Astrocyte (in vitro differentiated cells and primary cell): ENCODE data around the gene MS4A10. TPM values are rescaled to one million over a fixed set of nuclear protein-coding genes. Genes with fewer than 3 reads are reported as not detected.
A peak's percentile ranks its signal among the peaks of the same experiment; 100 is the strongest.

Experiments
- DNase-seq: peaks from one replicate; pipeline ENCODE4 v3.0.0-alpha.2; 2010; ENCODE audit warnings: low read depth
- FAIRE-seq: peaks from 2 replicates; lab custom pipeline; 2011; peaks lifted over from hg19 to GRCh38; lab: Jason Lieb, UNC
- H2AFZ ChIP-seq: 2 replicates; pipeline ENCODE4 v1.6.0; 2012; ENCODE audit warnings: low read depth, low read length, inconsistent platforms
- H3K27ac ChIP-seq: 2 replicates; pipeline ENCODE4 v1.5.1; 2011; ENCODE audit warnings: low read depth, low read length, inconsistent platforms
- H3K27me3 ChIP-seq: 2 replicates; pipeline ENCODE4 v1.6.0; 2011; ENCODE audit warnings: low read length, inconsistent platforms; ENCODE audit not compliant: insufficient read depth
- H3K36me3 ChIP-seq: 2 replicates; pipeline ENCODE4 v1.5.1; 2011; ENCODE audit warnings: low read length, inconsistent platforms; ENCODE audit not compliant: insufficient read depth
- H3K4me1 ChIP-seq: 2 replicates; pipeline ENCODE4 v1.5.1; 2011; ENCODE audit warnings: low read length, inconsistent platforms; ENCODE audit not compliant: insufficient read depth
- H3K4me2 ChIP-seq: 2 replicates; pipeline ENCODE4 v1.6.0; 2012; ENCODE audit warnings: low read length, inconsistent platforms
- H3K4me3 ChIP-seq: 2 replicates; pipeline ENCODE4 v1.5.1; 2011; ENCODE audit warnings: low read depth, mild to moderate bottlenecking, low read length, inconsistent platforms; ENCODE audit not compliant: insufficient read depth
- H3K79me2 ChIP-seq: 2 replicates; pipeline ENCODE4 v1.6.0; 2012; ENCODE audit warnings: mild to moderate bottlenecking, low read length, inconsistent platforms; ENCODE audit not compliant: insufficient read depth
- H3K9ac ChIP-seq: 2 replicates; pipeline ENCODE4 v1.6.0; 2012; ENCODE audit warnings: mild to moderate bottlenecking, low read length, inconsistent platforms
- H3K9me3 ChIP-seq: 2 replicates; pipeline ENCODE4 v1.5.1; 2012; ENCODE audit warnings: low read depth, mild to moderate bottlenecking, low read length, inconsistent platforms; ENCODE audit not compliant: insufficient read depth
- H4K20me1 ChIP-seq: 2 replicates; pipeline ENCODE4 v1.6.0; 2012; ENCODE audit warnings: low read length, inconsistent platforms; ENCODE audit not compliant: insufficient read depth
- H3K27ac Mint-ChIP-seq: one replicate; pipeline ENCODE4 v1.8.0; 2021; ENCODE audit warnings: mild to moderate bottlenecking, mixed read lengths; ENCODE audit not compliant: unreplicated experiment
- H3K27me3 Mint-ChIP-seq: one replicate; pipeline ENCODE4 v1.8.0; 2021; ENCODE audit warnings: low read depth, mixed read lengths; ENCODE audit not compliant: unreplicated experiment
- H3K36me3 Mint-ChIP-seq: one replicate; pipeline ENCODE4 v1.8.0; 2021; ENCODE audit warnings: low read depth, mixed read lengths; ENCODE audit not compliant: unreplicated experiment
- H3K4me1 Mint-ChIP-seq: one replicate; pipeline ENCODE4 v1.8.0; 2021; ENCODE audit warnings: low read depth, mixed read lengths; ENCODE audit not compliant: unreplicated experiment
- H3K4me3 Mint-ChIP-seq: one replicate; pipeline ENCODE4 v1.8.0; 2021; ENCODE audit warnings: mild to moderate bottlenecking, moderate library complexity, mixed read lengths; ENCODE audit not compliant: unreplicated experiment
- H3K9me3 Mint-ChIP-seq: one replicate; pipeline ENCODE4 v1.8.0; 2021; ENCODE audit warnings: mild to moderate bottlenecking, mixed read lengths; ENCODE audit not compliant: unreplicated experiment
- EZH2 ChIP-seq: IDR thresholded peaks from 2 replicates; pipeline ENCODE4 v1.6.1; 2012; ENCODE audit warnings: mild to moderate bottlenecking, low read length, inconsistent platforms; ENCODE audit not compliant: insufficient read depth
- total RNA-seq: library from RNA; stranded (reverse); gene quantifications from 2 replicates; pipeline ENCODE4 v1.2.1, GENCODE V29; 2021
- TF ChIP-seq, protein P1 (sequence below): IDR thresholded peaks from 2 replicates; pipeline ENCODE4 v1.5.1; 2011; ENCODE audit warnings: low read depth, mild to moderate bottlenecking, inconsistent platforms, low read length, moderate library complexity; ENCODE audit not compliant: insufficient read depth

Gene MS4A10
- total RNA-seq, 1 donor from 2014 or later: not detected

DNA sequence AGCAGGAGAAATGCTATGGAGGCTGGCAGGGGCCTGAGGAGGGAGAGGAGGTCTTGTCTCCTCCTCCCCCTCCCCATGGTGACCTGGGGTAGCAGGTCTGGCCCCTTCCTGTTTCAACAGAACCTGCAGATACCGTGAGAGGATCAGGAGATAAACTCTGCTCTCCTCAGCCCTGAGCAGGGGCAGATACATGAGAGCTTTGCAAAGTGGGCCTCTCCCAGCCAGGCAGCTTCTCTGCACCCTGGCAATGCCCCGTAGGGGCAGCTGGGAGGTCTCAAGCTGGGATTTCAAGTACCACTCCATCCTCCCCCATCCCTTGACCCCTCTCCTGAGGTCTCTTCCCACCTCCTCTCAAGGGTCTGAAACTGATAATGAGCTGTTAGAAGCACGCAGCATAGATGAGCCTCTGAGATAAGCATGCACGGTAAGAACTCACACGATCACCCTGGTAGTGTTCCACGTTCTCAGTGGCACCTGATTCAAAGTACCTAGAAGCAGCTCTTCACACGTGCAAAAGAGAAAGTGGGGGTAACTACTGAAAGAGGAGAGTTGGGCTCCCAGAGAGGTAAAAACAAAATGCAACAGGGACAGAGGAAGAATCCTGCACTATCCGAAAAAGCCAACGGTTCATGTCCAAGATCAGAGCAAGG, 51.9 kb downstream of the MS4A10 start:
- peaks cover 1% of the 10 kb centered on the region for H3K79me2 ChIP-seq
- no peak overlapping the region for H3K4me3 Mint-ChIP-seq
- H3K36me3 ChIP-seq: no peaks in the 10 kb centered on the region
- no peak overlapping the region for H3K27ac Mint-ChIP-seq
- no peak for TF ChIP-seq EZH2
- TF ChIP-seq, protein P1, sequence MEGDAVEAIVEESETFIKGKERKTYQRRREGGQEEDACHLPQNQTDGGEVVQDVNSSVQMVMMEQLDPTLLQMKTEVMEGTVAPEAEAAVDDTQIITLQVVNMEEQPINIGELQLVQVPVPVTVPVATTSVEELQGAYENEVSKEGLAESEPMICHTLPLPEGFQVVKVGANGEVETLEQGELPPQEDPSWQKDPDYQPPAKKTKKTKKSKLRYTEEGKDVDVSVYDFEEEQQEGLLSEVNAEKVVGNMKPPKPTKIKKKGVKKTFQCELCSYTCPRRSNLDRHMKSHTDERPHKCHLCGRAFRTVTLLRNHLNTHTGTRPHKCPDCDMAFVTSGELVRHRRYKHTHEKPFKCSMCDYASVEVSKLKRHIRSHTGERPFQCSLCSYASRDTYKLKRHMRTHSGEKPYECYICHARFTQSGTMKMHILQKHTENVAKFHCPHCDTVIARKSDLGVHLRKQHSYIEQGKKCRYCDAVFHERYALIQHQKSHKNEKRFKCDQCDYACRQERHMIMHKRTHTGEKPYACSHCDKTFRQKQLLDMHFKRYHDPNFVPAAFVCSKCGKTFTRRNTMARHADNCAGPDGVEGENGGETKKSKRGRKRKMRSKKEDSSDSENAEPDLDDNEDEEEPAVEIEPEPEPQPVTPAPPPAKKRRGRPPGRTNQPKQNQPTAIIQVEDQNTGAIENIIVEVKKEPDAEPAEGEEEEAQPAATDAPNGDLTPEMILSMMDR: no peak
- H3K4me2 ChIP-seq: no peak overlapping the region
- no peaks in the 10 kb centered on the region for H3K9me3 ChIP-seq
- no peaks in the 10 kb centered on the region for H3K36me3 Mint-ChIP-seq
- H3K27ac ChIP-seq: no peak overlapping the region
- H3K9ac ChIP-seq: no peak overlapping the region
- DNase-seq (no peak), FAIRE-seq (no peak)
- peaks cover 20% of the 10 kb centered on the region for H3K4me1 ChIP-seq
- H3K4me3 ChIP-seq: no peak overlapping the region
- H2AFZ ChIP-seq: no peak overlapping the region
- H3K4me1 Mint-ChIP-seq: peaks cover 15% of the 10 kb centered on the region
- peaks cover 3% of the 10 kb centered on the region for H4K20me1 ChIP-seq
- H3K27me3 Mint-ChIP-seq: peaks cover 33% of the 10 kb centered on the region
- H3K27me3 ChIP-seq: peaks cover 34% of the 10 kb centered on the region
- no peaks in the 10 kb centered on the region for H3K9me3 Mint-ChIP-seq

DNA sequence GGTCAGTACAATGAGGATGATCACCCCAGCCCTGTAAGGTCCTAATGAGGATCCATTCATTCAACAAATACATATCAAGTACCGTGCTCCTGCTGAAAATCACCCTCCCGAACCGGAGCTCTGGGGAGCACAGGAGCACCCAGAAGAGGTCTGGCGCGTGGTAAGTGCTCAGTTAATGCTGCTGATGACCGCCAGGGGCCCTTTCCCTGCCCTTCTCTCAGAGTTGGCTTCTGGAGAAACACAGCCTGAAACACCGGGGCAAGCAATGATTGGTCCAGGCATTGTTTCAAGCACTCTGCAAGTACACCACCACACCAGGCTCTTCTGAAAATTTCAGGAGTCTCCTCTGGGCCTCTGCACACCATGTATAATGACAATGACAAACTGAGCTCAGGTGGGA, 53.0 kb downstream of the MS4A10 start:
- H3K79me2 ChIP-seq: peaks cover 13% of the 10 kb centered on the region
- H3K4me3 Mint-ChIP-seq: no peak overlapping the region
- H3K9ac ChIP-seq: no peak overlapping the region
- FAIRE-seq (no peak), DNase-seq (no peak)
- H3K36me3 ChIP-seq: no peaks in the 10 kb centered on the region
- H3K27me3 Mint-ChIP-seq: peaks cover 22% of the 10 kb centered on the region
- H3K4me1 ChIP-seq: peaks cover 25% of the 10 kb centered on the region
- peak overlapping the region; percentile 12 for H3K27ac Mint-ChIP-seq
- no peaks in the 10 kb centered on the region for H3K36me3 Mint-ChIP-seq
- H3K27ac ChIP-seq: no peak overlapping the region
- no peaks in the 10 kb centered on the region for H3K9me3 ChIP-seq
- H3K9me3 Mint-ChIP-seq: no peaks in the 10 kb centered on the region
- H3K27me3 ChIP-seq: peaks cover 24% of the 10 kb centered on the region
- H2AFZ ChIP-seq: no peak overlapping the region
- peaks cover 15% of the 10 kb centered on the region for H3K4me1 Mint-ChIP-seq
- TF ChIP-seq EZH2: no peak
- TF ChIP-seq, protein P1: no peak
- no peak overlapping the region for H3K4me2 ChIP-seq
- no peak overlapping the region for H3K4me3 ChIP-seq
- H4K20me1 ChIP-seq: peaks cover 3% of the 10 kb centered on the region
